ENCODE results near the gene SLIT3.

DNA sequence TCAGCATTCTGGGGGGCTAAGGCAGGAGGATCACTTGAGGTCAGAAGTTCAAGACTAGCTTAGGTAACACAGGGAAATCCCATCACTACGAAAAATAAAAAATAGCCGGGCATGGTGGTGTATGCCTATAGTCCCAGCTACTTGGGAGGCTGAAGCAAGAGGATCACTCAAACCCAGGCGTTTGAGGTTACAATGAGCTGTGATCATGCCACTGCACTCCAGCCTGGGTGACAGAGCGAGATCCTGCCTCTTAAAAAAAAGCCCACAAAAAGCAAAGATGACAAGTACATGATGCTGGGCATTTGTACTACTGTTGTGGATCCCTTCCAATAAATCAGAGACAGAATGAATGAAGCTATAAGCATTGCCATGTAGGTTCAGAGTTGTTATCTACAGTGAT is 401.7 kb downstream of the SLIT3 start:
- TF ChIP-seq POLR2A (IDR thresholded peaks at IDR 0.05; ENCODE audit: low read depth, low read length), result no peak
- TF ChIP-seq POLR2AphosphoS5 (IDR thresholded peaks at IDR 0.05; ENCODE audit: insufficient read depth, low read depth, low read length), result no peak
- TF ChIP-seq, protein P1, sequence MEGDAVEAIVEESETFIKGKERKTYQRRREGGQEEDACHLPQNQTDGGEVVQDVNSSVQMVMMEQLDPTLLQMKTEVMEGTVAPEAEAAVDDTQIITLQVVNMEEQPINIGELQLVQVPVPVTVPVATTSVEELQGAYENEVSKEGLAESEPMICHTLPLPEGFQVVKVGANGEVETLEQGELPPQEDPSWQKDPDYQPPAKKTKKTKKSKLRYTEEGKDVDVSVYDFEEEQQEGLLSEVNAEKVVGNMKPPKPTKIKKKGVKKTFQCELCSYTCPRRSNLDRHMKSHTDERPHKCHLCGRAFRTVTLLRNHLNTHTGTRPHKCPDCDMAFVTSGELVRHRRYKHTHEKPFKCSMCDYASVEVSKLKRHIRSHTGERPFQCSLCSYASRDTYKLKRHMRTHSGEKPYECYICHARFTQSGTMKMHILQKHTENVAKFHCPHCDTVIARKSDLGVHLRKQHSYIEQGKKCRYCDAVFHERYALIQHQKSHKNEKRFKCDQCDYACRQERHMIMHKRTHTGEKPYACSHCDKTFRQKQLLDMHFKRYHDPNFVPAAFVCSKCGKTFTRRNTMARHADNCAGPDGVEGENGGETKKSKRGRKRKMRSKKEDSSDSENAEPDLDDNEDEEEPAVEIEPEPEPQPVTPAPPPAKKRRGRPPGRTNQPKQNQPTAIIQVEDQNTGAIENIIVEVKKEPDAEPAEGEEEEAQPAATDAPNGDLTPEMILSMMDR (IDR thresholded peaks at IDR 0.05; ENCODE audit: extremely low read depth in 1 of 2, insufficient read depth in 1 of 2, low read depth in 1 of 2, low read length in 2 of 2), result no peak
- no peak for TF ChIP-seq EZH2 (IDR thresholded peaks at IDR 0.05; ENCODE audit: borderline replicate concordance, low read depth, low read length, severe bottlenecking)
- no peak for TF ChIP-seq JUN (IDR thresholded peaks at IDR 0.05; ENCODE audit: borderline replicate concordance, insufficient read depth, insufficient read length, low read depth)
- no peak for TF ChIP-seq FOS (IDR thresholded peaks at IDR 0.05; ENCODE audit: borderline replicate concordance, insufficient read depth, low read length)
- TF ChIP-seq, protein P2, sequence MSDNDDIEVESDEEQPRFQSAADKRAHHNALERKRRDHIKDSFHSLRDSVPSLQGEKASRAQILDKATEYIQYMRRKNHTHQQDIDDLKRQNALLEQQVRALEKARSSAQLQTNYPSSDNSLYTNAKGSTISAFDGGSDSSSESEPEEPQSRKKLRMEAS (IDR thresholded peaks at IDR 0.05; ENCODE audit: insufficient read depth, insufficient read length), result no peak
- no peak for TF ChIP-seq MYC (IDR thresholded peaks at IDR 0.05; ENCODE audit: low read depth, low read length)
